ENCODE measurements around the gene MAPT.
"Not testable (repeated sequence)": the region's sequence is repeated elsewhere in the genome, so short reads cannot be mapped to it uniquely, and the experiment has no call there.

Gene MAPT

DNA sequence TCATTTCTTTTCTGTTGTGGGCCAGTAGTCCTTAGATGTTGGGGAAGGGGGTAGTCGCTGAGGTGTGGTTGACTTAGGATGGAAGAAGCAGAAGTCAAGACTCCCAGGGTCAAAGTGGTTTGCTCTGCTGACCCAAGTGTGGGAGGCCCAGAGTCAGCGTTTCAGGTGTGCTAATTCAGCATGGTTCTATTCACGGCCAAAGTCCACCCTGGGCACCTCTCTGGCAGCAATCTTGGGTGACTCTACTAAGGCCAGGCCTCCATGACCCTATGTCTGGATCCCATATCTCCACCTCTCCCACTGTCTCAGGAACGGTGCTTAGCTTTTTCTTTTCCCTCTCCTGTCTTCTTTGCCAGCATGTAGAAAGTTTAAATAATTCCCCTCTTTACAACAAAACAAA lies 32.9 kb downstream of the MAPT start:
- no peak for DNase-seq (ENCODE audit: low spot score)

- no peak for DNase-seq (ENCODE audit: low spot score)
These were observed 35.0 kb downstream of the MAPT start for GRCh38 chr17:45929344-45929743.

GRCh38 chr17:45930420-45930951 lies 36.1 kb downstream of the MAPT start:
- DNase-seq (ENCODE audit: low spot score) = no peak

- no peak for DNase-seq (ENCODE audit: low spot score)
These were observed 37.3 kb downstream of the MAPT start for GRCh38 chr17:45931677-45932076.

GRCh38 chr17:45934044-45934979 lies 40.0 kb downstream of the MAPT start:
- no peak for DNase-seq (ENCODE audit: low spot score)

DNA sequence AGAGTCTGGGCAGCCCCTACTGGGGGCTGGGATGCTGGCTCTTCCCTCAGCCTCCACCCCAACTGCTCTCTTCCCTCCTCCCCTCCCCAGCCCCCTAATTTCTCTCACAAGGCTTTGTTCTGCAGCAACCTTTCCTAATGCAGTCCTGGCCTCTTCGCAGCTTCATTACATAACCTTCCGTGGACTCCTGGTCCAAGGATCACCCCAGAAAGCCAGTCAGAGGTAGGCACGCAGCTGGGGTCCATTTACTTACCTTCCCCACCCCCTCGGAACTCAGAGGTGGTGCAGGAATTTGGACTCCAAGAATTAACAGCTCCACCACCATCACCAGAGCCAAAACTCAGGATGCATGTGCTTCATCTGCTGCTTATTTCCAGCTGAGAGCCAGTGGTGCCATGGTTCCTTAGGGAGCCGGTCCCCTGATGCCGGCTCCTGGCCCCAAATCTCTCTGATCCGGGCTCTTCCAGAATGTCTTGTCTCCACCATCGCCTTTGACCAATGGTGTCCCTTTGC lies 40.9 kb downstream of the MAPT start:
- no peak for DNase-seq (ENCODE audit: low spot score)

GRCh38 chr17:45935710-45936509 lies 41.6 kb downstream of the MAPT start:
- no peak for DNase-seq (ENCODE audit: low spot score)

- DNase-seq (ENCODE audit: low spot score) = no peak
These were observed 42.3 kb downstream of the MAPT start for GRCh38 chr17:45936610-45937009.

DNA sequence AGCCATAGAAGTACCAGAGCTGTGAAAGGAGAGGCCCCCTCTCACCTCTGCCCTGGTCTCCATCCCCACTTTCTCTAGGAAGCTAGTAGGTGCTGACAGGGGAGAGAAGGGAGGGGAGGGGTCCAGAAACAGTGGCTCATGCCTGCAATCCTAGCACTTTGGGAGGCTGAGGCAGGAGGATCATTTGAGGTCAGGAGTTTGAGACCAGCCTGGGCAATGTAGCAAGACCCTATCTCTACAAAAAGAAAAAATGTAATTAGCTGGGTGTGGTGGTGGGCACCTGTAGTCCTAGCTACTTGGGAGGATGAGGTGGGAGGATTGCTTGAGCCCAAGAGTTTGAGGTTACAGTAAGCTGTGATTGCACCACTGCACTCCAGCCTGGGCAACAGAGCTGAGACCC lies 42.8 kb downstream of the MAPT start:
- not testable (repeated sequence) for DNase-seq (ENCODE audit: low spot score)

DNA sequence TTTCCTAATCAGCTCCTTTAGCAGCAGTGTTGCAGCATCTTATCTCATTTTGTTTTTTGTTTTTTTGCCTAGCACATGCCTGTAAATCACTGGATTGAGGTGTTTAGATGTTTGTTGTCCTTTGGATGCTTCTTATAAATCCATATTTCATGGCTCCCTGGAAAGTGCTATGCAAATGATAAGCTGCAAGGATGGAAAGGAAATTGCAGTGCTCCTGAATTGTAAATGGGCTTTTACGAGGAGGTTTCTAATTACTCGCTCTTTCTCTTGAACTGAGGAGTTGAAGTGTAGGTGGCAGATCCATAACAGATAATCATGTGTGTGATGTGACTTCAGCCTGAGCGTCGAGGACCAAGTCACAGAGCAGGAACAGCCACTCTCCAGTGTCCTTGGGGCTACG lies 45.0 kb downstream of the MAPT start:
- DNase-seq (ENCODE audit: low spot score) = no peak

DNA sequence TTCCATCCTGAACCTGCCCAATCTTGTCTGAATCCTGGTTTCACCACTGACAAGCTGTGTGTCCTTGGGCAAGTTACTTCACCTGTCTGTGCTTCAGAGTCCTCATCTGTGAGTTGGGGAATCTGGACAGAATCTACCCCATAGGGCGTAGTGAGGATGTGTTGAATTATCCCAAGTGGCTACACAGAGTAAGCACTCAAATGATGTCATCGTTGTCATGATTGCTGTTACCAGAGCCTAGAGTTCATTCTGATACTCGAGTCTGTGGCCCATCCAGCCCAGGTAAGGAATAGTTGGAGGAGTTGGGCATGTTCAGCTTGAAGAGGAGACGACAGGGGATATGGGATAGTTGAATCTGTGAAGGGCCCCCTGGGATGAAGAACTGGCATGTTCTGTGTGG lies 45.9 kb downstream of the MAPT start:
- no peak for DNase-seq (ENCODE audit: low spot score)

GRCh38 chr17:45940826-45941225 lies 46.5 kb downstream of the MAPT start:
- DNase-seq (ENCODE audit: low spot score) = no peak

- DNase-seq (ENCODE audit: low spot score) = no peak
These were observed 47.0 kb downstream of the MAPT start for GRCh38 chr17:45941395-45941794.

- no peak for DNase-seq (ENCODE audit: low spot score)
These were observed 47.9 kb downstream of the MAPT start for GRCh38 chr17:45942284-45942683.

- no peak for DNase-seq (ENCODE audit: low spot score)
These were observed 52.5 kb downstream of the MAPT start for GRCh38 chr17:45946841-45947256.

- no peak for DNase-seq (ENCODE audit: low spot score)
These were observed 54.1 kb downstream of the MAPT start for GRCh38 chr17:45948498-45948880.

GRCh38 chr17:45948881-45949624 lies 54.7 kb downstream of the MAPT start:
- peak; percentile 86 for DNase-seq (ENCODE audit: low spot score)

DNA sequence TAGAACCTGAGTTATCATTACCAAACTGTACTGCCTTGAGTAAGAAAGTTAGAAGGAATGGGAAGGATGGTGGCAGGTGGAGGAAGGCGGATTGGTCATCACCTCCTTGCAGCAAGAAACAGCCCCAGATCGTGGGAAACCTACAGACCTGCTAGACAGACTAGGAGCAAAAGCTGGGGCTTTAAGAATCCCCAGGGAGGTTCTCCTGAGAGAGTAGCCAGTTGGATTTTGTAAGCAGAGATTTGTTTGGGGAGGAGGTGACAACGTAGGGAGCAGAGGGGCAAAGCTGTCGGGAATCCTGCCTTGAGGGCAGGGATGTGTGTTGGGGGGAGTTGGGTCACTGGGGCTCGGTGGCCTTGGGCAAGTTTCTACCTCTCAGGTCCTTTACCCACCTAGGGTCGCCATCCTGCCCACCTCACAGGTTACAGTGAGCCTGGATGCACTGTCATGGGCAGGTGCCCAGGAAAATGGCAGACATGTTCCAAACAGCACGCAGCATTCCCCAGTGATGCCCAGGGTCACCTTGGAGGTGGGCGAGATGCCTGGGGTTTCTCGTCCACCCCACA lies 55.5 kb downstream of the MAPT start:
- no peak for DNase-seq (ENCODE audit: low spot score)

DNA sequence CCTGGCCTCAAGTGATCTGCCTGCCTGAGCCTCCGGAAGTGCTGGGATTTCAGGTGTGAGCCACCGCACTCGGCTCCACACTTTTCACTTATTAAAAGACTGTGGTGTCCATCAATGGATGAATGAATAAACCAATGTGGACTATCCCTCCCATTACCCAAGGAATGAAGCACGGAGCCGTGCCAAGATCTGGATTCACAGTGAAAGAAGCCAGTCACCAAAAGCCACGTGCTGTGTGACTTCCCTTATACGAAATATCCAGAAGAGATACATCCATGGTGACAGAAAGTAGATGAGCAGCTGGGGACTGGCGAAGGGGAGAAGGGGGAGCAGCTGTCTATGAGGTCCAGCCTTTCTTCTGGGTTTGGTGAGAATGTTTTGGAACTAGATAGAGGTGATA lies 56.5 kb downstream of the MAPT start:
- no peak for DNase-seq (ENCODE audit: low spot score)

- no peak for DNase-seq (ENCODE audit: low spot score)
These were observed 57.0 kb downstream of the MAPT start for GRCh38 chr17:45951403-45951802.

GRCh38 chr17:45951941-45952340 lies 57.6 kb downstream of the MAPT start:
- no peak for DNase-seq (ENCODE audit: low spot score)

All from HuH-7 (cell line).